ENCODE data around the gene EHBP1. TPM values are rescaled to one million over a fixed set of nuclear protein-coding genes. Genes with fewer than 3 reads are reported as not detected.

EHBP1 gene
- total and polyA plus RNA-seq, 2 experiments from 2014 or later = 27.2 to 47.9 TPM

DNA sequence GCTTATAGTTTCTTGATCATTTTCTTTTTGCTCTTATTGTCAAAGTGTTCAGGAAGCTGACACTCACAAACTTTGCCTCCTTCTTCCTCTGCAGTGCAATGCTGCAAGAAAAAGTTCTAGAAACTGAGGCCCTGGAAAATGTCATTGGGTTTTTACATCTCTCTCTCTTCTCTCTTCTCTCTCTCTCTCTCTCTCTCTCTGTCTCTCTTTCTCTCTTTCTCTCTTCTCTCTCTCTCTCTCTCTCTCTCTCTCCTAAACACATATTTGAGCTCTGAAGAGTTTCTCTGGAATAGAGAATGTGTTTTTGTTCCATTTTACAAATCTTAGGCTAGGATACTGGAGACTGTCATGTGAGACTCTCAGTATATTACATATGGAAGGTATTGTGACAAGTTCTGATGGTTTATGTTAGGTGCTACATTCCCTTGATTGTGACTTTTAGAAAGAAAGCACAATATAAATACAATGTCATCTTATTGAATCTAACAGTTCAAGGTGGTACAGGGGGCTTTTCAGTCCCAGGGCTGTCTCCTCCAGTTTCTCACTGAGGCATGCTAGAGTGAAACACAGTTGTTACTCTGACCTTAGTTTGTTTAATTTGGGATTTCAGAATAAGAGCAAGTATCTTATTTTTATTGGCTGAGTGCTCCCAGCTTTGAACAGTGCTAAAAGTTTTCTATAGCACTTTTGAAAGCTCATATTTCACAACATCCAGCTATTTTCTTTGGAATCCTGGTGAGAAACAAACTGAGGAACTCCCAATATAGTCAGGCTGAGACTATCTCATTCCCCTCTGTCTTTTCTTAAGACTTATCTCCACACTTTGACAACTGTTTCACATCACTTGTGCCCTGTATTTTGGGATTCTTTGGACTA, 41.4 kb upstream of the EHBP1 start:
- Mint-ChIP-seq H3K27ac (no peak overlapping the region), H3K9me3 (no peaks in the 10 kb centered on the region), H3K36me3 (ENCODE audit: low read depth) (no peaks in the 10 kb centered on the region), H3K27me3 (ENCODE audit: insufficient read depth, low read depth, poor library complexity) (peaks cover 2% of the 10 kb centered on the region), H3K4me3 (no peak overlapping the region), H3K4me1 (peaks cover 17% of the 10 kb centered on the region)
- no peak overlapping the region for H3K4me3 ChIP-seq
- no peaks in the 10 kb centered on the region for H3K27me3 ChIP-seq (ENCODE audit: insufficient read depth)
- no peak for TF ChIP-seq JUNB (IDR thresholded peaks at IDR 0.05; ENCODE audit: unreplicated experiment)
- TF ChIP-seq, protein P1, sequence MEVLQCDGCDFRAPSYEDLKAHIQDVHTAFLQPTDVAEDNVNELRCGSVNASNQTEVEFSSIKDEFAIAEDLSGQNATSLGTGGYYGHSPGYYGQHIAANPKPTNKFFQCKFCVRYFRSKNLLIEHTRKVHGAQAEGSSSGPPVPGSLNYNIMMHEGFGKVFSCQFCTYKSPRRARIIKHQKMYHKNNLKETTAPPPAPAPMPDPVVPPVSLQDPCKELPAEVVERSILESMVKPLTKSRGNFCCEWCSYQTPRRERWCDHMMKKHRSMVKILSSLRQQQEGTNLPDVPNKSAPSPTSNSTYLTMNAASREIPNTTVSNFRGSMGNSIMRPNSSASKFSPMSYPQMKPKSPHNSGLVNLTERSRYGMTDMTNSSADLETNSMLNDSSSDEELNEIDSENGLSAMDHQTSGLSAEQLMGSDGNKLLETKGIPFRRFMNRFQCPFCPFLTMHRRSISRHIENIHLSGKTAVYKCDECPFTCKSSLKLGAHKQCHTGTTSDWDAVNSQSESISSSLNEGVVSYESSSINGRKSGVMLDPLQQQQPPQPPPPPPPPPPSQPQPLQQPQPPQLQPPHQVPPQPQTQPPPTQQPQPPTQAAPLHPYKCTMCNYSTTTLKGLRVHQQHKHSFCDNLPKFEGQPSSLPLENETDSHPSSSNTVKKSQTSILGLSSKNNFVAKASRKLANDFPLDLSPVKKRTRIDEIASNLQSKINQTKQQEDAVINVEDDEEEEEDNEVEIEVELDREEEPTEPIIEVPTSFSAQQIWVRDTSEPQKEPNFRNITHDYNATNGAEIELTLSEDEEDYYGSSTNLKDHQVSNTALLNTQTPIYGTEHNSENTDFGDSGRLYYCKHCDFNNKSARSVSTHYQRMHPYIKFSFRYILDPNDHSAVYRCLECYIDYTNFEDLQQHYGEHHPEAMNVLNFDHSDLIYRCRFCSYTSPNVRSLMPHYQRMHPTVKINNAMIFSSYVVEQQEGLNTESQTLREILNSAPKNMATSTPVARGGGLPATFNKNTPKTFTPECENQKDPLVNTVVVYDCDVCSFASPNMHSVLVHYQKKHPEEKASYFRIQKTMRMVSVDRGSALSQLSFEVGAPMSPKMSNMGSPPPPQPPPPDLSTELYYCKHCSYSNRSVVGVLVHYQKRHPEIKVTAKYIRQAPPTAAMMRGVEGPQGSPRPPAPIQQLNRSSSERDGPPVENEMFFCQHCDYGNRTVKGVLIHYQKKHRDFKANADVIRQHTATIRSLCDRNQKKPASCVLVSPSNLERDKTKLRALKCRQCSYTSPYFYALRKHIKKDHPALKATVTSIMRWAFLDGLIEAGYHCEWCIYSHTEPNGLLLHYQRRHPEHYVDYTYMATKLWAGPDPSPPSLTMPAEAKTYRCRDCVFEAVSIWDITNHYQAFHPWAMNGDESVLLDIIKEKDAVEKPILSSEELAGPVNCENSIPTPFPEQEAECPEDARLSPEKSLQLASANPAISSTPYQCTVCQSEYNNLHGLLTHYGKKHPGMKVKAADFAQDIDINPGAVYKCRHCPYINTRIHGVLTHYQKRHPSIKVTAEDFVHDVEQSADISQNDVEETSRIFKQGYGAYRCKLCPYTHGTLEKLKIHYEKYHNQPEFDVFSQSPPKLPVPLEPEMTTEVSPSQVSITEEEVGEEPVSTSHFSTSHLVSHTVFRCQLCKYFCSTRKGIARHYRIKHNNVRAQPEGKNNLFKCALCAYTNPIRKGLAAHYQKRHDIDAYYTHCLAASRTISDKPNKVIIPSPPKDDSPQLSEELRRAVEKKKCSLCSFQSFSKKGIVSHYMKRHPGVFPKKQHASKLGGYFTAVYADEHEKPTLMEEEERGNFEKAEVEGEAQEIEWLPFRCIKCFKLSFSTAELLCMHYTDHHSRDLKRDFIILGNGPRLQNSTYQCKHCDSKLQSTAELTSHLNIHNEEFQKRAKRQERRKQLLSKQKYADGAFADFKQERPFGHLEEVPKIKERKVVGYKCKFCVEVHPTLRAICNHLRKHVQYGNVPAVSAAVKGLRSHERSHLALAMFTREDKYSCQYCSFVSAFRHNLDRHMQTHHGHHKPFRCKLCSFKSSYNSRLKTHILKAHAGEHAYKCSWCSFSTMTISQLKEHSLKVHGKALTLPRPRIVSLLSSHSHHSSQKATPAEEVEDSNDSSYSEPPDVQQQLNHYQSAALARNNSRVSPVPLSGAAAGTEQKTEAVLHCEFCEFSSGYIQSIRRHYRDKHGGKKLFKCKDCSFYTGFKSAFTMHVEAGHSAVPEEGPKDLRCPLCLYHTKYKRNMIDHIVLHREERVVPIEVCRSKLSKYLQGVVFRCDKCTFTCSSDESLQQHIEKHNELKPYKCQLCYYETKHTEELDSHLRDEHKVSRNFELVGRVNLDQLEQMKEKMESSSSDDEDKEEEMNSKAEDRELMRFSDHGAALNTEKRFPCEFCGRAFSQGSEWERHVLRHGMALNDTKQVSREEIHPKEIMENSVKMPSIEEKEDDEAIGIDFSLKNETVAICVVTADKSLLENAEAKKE (CRISPR knock-in tag; IDR thresholded peaks at IDR 0.05) = no peak
- TF ChIP-seq, protein P2, sequence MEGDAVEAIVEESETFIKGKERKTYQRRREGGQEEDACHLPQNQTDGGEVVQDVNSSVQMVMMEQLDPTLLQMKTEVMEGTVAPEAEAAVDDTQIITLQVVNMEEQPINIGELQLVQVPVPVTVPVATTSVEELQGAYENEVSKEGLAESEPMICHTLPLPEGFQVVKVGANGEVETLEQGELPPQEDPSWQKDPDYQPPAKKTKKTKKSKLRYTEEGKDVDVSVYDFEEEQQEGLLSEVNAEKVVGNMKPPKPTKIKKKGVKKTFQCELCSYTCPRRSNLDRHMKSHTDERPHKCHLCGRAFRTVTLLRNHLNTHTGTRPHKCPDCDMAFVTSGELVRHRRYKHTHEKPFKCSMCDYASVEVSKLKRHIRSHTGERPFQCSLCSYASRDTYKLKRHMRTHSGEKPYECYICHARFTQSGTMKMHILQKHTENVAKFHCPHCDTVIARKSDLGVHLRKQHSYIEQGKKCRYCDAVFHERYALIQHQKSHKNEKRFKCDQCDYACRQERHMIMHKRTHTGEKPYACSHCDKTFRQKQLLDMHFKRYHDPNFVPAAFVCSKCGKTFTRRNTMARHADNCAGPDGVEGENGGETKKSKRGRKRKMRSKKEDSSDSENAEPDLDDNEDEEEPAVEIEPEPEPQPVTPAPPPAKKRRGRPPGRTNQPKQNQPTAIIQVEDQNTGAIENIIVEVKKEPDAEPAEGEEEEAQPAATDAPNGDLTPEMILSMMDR (conservative IDR thresholded peaks at IDR 0.05; ENCODE audit: low read depth in 2 of 2) = no peak
- no peak for TF ChIP-seq ZNF331 (CRISPR knock-in tag; IDR thresholded peaks at IDR 0.05; ENCODE audit: low read depth)
- TF ChIP-seq EZH2phosphoT487 (IDR thresholded peaks at IDR 0.05; ENCODE audit: unreplicated experiment) = no peak
- TF ChIP-seq CREB1 (CRISPR knock-in tag; IDR thresholded peaks at IDR 0.05; ENCODE audit: low read depth) = no peak
- no peak for TF ChIP-seq POLR2AphosphoS5 (IDR thresholded peaks at IDR 0.05; ENCODE audit: low read depth)
- TF ChIP-seq EZH2 (IDR thresholded peaks at IDR 0.05; ENCODE audit: low read depth, unreplicated experiment) = no peak
- TF ChIP-seq, protein P3, sequence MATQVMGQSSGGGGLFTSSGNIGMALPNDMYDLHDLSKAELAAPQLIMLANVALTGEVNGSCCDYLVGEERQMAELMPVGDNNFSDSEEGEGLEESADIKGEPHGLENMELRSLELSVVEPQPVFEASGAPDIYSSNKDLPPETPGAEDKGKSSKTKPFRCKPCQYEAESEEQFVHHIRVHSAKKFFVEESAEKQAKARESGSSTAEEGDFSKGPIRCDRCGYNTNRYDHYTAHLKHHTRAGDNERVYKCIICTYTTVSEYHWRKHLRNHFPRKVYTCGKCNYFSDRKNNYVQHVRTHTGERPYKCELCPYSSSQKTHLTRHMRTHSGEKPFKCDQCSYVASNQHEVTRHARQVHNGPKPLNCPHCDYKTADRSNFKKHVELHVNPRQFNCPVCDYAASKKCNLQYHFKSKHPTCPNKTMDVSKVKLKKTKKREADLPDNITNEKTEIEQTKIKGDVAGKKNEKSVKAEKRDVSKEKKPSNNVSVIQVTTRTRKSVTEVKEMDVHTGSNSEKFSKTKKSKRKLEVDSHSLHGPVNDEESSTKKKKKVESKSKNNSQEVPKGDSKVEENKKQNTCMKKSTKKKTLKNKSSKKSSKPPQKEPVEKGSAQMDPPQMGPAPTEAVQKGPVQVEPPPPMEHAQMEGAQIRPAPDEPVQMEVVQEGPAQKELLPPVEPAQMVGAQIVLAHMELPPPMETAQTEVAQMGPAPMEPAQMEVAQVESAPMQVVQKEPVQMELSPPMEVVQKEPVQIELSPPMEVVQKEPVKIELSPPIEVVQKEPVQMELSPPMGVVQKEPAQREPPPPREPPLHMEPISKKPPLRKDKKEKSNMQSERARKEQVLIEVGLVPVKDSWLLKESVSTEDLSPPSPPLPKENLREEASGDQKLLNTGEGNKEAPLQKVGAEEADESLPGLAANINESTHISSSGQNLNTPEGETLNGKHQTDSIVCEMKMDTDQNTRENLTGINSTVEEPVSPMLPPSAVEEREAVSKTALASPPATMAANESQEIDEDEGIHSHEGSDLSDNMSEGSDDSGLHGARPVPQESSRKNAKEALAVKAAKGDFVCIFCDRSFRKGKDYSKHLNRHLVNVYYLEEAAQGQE (IDR thresholded peaks at IDR 0.05; ENCODE audit: unreplicated experiment) = no peak
- TF ChIP-seq, protein P4, sequence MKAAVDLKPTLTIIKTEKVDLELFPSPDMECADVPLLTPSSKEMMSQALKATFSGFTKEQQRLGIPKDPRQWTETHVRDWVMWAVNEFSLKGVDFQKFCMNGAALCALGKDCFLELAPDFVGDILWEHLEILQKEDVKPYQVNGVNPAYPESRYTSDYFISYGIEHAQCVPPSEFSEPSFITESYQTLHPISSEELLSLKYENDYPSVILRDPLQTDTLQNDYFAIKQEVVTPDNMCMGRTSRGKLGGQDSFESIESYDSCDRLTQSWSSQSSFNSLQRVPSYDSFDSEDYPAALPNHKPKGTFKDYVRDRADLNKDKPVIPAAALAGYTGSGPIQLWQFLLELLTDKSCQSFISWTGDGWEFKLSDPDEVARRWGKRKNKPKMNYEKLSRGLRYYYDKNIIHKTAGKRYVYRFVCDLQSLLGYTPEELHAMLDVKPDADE (IDR thresholded peaks at IDR 0.05) = no peak
- TF ChIP-seq NANOG (IDR thresholded peaks at IDR 0.05; ENCODE audit: borderline replicate concordance) = no peak
- TF ChIP-seq ZNF114 (CRISPR knock-in tag; IDR thresholded peaks at IDR 0.05) = no peak
- ATAC-seq (no peak), DNase-seq (ENCODE audit: low spot score) (no peak)
- no peaks in the 10 kb centered on the region for H3K79me2 ChIP-seq (replicated peaks; ENCODE audit: insufficient read depth)
- H4K20me1 ChIP-seq (replicated peaks; ENCODE audit: insufficient read depth) = no peaks in the 10 kb centered on the region
- H2AFZ ChIP-seq = no peak overlapping the region; the same call in 1 of the 2 replicates
- no peak overlapping the region for H3K27ac ChIP-seq (ENCODE audit: low read depth)
- no peaks in the 10 kb centered on the region for H3F3A ChIP-seq (replicated peaks; ENCODE audit: low read depth)
- no peaks in the 10 kb centered on the region for H3K36me3 ChIP-seq (ENCODE audit: insufficient read depth)
- peaks cover 2% of the 10 kb centered on the region; the same call in 1 of the 2 replicates for H3K9me2 ChIP-seq (ENCODE audit: insufficient read depth)
- H3K4me1 ChIP-seq (ENCODE audit: insufficient read depth) = peaks cover 5% of the 10 kb centered on the region; the same call in 1 of the 2 replicates
- H3K4me2 ChIP-seq = no peak overlapping the region

Measured in GM23338 (cell line).